HG03457 (cell line): ENCODE results near the gene DGCR8.

Source experiments
- ATAC-seq: cut with Tn5 transposase; IDR thresholded peaks from one replicate; pipeline ENCODE4 v1.9.1; 2021; ENCODE audit warnings: moderate number of reproducible peaks; ENCODE audit not compliant: unreplicated experiment

The DGCR8 gene

DNA sequence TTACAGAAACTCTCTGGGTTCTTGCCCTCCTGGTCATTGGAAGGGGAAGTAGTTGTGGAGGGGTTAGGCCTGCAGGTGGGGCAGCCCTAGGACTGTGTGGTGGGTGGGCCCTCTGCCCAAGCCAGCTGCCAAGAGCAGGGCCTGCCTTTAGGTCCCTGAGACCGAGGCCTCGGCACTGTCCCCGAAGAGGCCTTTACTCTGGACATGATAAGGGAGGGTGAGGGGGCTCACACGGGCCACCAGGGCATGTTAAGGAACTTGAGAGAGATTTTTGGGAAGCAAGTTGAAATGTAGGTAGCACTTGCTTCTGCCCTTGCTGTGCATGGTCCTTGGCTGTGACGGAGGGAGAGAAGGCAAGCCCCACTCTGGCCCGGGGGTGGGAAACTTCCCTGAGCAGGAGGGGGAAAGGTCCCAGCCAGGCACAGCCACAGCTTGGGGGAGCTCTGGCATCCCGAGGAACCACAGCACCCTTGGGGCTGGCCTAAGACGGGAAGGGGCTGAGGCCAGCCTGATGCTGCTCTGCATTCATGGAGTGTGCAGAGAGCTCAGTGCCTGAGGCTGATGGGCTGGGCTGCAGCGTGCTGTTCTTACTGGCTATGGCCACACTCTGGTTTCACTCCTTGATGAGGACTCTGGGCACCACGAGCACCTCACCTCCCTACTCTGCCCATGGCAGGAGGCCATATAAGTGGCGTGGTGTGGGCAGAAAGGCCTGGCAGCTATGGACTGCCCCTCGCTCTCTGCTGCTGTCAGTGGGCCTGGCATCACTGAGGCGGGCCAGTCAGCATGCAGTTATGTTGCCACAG lies 28.1 kb downstream of the DGCR8 start:
- no peak for ATAC-seq

DNA sequence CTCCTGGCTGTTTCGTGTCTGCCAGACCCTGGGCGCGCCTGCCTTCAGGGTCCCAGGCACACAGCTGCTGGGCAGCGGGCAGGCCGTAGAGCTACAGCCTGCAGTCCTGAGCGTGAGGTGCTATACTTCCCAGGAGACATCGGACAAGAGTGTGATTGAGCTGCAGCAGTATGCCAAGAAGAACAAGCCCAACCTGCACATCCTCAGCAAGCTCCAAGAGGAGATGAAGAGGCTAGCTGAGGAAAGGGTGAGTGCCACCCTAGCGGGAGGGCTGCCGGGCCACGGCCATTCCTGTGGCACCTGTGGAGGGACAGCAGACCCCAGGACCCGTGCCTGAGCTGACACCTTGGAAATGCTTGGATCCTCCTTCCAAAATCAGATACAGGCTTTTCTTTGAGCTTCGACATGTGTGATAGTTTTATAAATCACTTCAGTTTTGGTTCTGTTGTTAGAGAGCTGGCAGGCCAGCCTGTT lies 28.8 kb downstream of the DGCR8 start:
- ATAC-seq, result no peak

DNA sequence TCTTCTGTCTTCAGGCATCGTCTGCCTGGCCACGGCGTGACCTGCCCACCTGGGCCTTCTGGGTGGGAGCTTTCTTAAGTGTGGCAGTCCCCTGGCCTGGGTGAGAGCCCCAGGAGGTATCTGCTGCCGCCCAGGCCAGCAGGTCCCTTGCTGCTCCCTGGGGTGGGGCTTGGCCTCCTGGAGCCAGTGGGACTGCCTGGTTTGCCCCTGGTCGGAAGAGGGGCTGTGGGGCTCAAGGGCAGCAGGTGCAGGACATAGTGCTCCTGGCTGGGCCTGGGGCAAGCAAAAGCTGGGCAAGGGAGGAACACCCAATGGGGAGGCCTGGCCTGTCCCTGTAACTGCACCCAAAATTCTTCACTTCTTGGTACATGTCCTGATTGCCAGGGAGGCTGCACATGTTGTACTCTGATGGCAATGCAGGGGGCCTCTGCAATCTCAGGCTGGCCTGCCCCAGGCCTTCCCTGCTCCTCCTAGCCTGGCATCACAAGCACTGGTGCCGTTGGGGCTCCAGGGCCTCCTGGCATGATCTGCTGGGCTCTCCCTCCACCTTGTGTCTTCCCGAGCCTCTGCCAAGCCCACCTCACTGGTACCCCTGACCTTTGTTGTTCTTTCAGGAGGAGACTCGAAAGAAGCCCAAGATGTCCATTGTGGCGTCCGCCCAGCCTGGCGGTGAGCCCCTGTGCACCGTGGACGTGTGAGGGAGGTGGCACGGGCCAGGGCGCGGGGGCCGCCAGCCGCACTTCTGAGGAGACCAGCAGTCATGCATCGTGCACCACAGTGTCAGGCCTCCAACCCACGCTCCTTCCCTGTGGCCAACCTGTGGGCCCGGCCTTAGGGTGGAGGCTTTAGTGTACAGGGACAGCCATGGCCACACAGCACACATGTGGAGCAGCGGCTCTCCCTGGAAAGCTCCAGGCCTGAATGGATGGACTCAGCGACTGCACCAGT lies 29.6 kb downstream of the DGCR8 start:
- no peak for ATAC-seq

- no peak for ATAC-seq
These were observed 30.4 kb downstream of the DGCR8 start for GRCh38 chr22:20110359-20110985.

DNA sequence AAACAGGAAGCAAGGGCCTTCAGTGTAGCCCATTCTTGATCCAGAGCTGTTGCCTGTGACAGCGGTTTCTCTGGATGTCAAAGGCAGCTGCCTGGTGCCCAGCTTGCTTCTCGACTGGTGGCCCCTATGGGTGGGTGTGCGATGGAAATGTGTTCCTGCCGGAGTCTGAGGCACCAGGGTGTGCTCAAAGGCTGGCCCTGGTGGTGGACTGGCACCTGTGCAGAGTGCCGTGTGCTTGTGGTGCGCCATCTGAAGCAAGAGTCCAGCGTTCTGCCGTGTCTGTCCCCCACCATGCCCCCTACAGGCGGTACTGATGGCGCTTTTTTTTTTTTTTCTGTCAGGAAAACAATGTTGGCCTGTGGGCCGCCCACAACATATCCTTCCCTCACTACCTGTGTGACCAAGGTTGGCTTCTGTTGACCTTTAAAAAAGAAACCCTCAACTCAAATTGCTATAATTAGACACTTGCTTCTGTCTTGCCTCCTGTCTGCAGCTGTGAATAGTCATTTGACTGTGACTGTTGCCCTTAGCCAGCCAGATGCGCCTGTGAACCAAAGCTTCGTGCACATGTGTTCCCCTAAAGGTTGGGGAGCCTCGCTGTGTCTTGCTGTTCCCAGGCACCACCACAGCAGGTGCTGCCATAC lies 31.1 kb downstream of the DGCR8 start:
- no peak for ATAC-seq

- no peak for ATAC-seq
These were observed 31.9 kb downstream of the DGCR8 start for GRCh38 chr22:20111689-20112622.

DNA sequence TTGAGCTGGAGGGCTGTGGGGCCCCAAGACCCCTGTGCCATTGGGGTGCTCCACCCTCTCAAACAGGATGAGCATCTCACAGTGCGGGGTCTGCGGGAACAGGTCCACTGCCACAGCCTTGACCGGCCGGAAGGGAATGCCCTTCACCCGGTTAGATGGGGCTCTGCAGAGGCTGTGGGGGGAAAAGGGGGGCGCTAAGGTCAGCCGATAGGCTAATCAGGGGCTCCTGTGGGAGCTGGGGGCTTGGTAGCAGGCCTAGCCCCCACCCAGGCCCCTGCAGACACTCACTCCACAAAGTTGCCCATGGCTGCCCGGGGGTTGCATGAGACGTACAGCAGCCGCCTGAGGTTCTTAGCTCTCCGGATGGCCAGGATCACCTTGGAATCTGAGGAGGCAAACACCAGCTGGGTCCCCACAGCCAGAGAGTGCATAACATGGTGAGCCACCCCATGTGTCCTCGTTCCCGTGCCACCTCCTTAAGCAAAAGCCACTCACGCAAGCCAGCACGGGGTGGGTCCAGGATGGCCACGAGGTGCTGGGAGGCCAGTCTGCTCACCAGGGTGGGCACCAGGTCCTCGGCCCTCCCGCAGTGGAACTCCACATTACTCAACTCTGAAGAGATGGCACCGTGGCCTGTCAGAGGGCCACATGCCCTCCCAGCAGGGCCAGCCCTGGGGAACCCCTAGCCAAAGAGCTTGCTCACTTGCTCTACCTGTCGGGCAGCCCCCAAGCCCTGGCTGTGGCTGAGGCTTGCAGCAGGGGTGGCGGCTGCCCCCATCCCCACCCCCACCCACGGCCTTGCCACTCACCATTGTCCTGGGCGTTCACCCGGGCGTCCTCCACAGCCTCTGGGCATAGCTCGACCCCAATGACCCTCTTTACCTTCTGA lies 32.8 kb downstream of the DGCR8 start:
- ATAC-seq, result no peak

GRCh38 chr22:20113551-20114310 lies 33.7 kb downstream of the DGCR8 start:
- ATAC-seq, result no peak

GRCh38 chr22:20114506-20115475 lies 34.8 kb downstream of the DGCR8 start:
- no peak for ATAC-seq

GRCh38 chr22:20115691-20116375 lies 35.8 kb downstream of the DGCR8 start, which contains the start of gene RANBP1:
Gene RANBP1, plus strand, starts transcription at chr22:20116104. Its CDS starts 81 bp downstream, at chr22:20116185.
- no peak for ATAC-seq

DNA sequence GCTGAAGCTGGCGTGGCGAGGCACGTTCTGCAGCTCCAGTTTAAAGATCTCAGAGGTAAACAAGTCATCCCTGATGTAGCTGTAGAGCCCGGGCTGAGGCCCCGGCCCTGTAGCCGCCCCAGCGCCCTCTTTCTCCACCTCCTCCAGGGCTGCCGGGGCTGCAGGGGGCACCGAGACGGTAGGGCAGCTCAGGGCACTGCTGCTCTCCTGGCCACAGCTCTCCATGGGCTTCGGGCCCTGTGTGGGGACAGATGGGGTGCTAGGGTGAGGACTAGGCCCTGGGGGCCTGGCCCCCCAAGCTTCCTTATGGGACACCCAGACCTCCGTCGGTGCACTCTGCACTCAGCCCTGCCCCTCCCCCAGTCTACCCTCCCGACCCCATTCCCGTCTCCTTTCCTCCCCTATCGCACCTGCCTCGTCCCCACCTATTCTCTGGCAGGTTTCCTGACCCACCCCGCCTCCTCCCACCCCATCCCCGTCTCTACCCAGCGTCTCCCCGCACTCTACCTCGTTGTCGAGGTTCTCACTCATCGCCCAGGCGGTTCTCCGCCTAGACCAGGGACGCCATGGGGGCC lies 36.4 kb downstream of the DGCR8 start:
- ATAC-seq, result no peak

DNA sequence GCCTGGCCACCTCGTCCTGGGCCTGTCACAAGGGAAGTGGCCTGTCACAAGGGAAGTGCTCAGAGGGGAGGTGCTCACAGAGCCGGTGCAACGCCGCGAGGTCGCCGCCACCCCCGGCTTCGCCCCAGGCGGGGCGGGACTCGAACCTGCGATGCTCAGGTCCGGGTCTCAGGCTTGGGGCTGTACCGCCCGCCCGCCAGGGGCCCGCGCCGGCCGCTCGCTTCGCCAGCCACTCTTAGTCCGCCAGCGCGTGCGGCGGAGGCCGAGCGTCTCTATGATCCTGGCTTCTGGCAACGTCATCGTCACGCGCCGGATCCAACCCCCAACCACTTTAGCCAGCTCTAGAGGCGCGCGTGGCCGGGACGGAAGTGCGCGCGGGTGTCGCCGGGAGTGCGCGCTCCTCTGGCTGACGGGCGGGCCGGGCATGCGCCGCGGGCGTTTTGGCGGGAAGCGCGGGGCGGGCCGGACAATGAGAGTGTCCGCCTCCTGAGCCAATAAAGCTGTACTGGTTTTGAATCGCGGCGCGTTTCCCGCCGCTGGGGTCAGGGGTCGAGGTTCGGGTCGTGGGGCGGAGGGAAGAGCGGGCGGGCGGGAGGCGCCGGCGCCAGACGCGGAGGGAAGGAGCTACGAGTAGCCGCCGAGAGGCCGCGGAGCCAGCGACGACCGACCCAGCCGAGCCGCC lies 37.1 kb downstream of the DGCR8 start, which contains the start of gene TRMT2A:
TRMT2A (minus strand) TSS at position 276 of the 682 bp plus-strand sequence. CDS start 320 bp downstream, outside the sequence.
- peak; percentile 60 for ATAC-seq

GRCh38 chr22:20117633-20118299 lies 37.7 kb downstream of the DGCR8 start:
- peak; percentile 8 for ATAC-seq

GRCh38 chr22:20118300-20119020 lies 38.4 kb downstream of the DGCR8 start:
- no peak for ATAC-seq
